Activated naive CD4-positive, alpha-beta T cell treated with anti-CD3 and anti-CD28 coated beads, Interleukin-2, amount 10 ng/mL, durations not matched to agents 7 days and 5 days (primary cell): ENCODE results near the gene UBE3D.

Experiments used
- CTCF ChIA-PET: fragments of 350-600 bp; sonication (Branson Sonifier 250); formaldehyde crosslinking; loops from one replicate; lab custom pipeline; 2021; ENCODE audit warnings: antibody characterized with exemption; lab: Charles Lee
- DNase-seq: peaks from one replicate; pipeline ENCODE4 v3.0.0-alpha.2; 2020
- H3K27ac Mint-ChIP-seq: one replicate; pipeline ENCODE4 v1.8.0; 2021; ENCODE audit warnings: mild to moderate bottlenecking, moderate library complexity, mixed read lengths
- H3K27me3 Mint-ChIP-seq: one replicate; pipeline ENCODE4 v1.8.0; 2021; ENCODE audit warnings: mild to moderate bottlenecking, mixed read lengths
- H3K36me3 Mint-ChIP-seq: one replicate; pipeline ENCODE4 v1.8.0; 2021; ENCODE audit warnings: mixed read lengths
- H3K4me1 Mint-ChIP-seq: one replicate; pipeline ENCODE4 v1.8.0; 2021; ENCODE audit warnings: mixed read lengths
- H3K4me3 Mint-ChIP-seq: one replicate; pipeline ENCODE4 v1.8.0; 2021; ENCODE audit warnings: mild to moderate bottlenecking, moderate library complexity, mixed read lengths
- H3K9me3 Mint-ChIP-seq: one replicate; pipeline ENCODE4 v1.8.0; 2021; ENCODE audit warnings: mixed read lengths

Gene UBE3D, protein sequence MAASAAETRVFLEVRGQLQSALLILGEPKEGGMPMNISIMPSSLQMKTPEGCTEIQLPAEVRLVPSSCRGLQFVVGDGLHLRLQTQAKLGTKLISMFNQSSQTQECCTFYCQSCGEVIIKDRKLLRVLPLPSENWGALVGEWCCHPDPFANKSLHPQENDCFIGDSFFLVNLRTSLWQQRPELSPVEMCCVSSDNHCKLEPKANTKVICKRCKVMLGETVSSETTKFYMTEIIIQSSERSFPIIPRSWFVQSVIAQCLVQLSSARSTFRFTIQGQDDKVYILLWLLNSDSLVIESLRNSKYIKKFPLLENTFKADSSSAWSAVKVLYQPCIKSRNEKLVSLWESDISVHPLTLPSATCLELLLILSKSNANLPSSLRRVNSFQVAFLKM

DNA sequence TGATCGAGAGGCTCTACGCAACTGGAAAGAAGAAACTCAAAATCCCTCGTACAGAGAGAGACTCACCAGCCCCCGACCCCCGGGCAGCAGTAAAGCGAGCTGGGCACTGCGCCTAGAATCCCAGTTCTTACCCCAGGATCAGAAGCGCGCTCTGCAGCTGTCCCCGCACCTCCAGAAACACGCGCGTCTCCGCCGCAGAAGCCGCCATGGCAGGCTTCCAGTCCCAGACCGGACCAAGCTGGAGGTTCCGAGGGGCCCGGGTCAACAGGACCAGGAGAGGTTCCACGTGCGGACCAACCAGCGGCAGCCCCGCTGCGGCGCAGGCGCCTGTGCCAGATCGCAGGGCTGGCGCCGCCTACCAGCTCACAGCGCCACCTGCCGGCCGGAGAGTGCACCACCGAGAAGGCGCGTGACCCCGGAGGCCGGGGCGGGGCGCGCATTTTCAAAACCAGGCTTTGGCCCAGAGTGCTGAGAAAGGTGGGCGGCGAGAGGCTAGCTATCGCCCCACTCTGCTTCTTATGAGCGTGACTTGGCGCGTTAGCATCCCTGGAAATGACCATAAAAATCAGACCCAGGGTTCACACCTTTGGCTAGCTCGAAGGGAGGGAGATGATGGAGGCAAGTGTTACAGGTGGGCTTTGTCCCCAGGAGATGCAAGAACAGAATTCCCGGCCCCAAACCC lies at the start of gene UBE3D:
TSS of gene UBE3D (minus strand) at position 331 of the 682 bp plus-strand sequence. CDS start at position 208, 123 bp downstream.
- Mint-ChIP-seq H3K27me3 (no peaks in the 10 kb centered on the region), H3K9me3 (no peaks in the 10 kb centered on the region), H3K4me1 (peaks cover 43% of the 10 kb centered on the region), H3K4me3 (peak within 1 kb of the TSS; percentile 85), H3K27ac (peak within 1 kb of the TSS; percentile 56), H3K36me3 (no peaks in the 10 kb centered on the region)
- peak; percentile 93 for DNase-seq
- CTCF ChIA-PET: interaction anchor here (0.6 to 6.9 kb wide), 26 partner anchors 8 to 1314 kb away, joined by 3 to 169 read pairs (median 3); partner anchors contain the start of genes CEP162, IBTK and PRSS35

DNA sequence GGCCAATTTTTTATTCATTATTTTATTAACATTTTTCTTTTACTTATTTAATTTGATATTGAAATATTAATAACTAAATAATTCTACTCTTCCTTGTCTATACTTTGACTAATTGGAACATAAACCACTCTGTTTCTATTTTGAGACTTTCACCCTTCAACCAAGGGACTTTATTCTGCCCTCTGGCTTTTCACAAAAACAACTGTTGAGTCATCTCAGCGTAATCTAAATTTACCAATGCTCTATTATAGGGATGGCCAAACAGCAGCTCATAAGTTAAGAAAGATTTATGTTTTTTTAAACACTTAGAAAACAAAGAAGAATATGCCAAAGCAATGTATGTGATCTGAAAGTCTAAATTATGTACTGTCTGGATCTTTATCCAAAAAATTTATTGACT lies 48.5 kb upstream of the UBE3D start:
- Mint-ChIP-seq H3K4me1 (no peaks in the 10 kb centered on the region), H3K9me3 (no peaks in the 10 kb centered on the region), H3K27me3 (no peaks in the 10 kb centered on the region), H3K36me3 (peaks cover 11% of the 10 kb centered on the region), H3K27ac (no peak overlapping the region), H3K4me3 (no peak overlapping the region)
- DNase-seq: no peak
- CTCF ChIA-PET: no interaction called here

DNA sequence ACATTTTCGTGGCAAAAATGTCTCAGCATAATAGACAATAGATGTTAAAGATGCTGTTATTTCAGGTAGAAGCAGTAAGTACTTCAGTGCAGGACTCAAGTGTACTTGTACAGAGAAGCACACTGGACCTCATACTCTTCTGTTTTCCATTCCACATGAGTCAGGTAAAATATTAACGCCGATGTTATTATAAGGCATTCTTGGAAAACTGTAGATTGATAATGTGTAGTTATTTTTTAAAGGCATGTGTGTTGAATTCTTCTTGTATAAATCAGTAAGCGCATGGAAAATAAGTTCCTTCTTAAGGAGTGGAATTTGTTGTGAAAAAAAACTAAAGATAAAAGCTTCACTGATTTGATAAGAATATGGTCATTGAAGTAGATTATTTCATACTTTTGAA lies 47.6 kb upstream of the UBE3D start:
- CTCF ChIA-PET: no interaction called here
- Mint-ChIP-seq H3K27ac (no peak overlapping the region), H3K4me3 (no peak overlapping the region), H3K36me3 (peaks cover 11% of the 10 kb centered on the region), H3K4me1 (no peaks in the 10 kb centered on the region), H3K9me3 (no peaks in the 10 kb centered on the region), H3K27me3 (no peaks in the 10 kb centered on the region)
- no peak for DNase-seq

DNA sequence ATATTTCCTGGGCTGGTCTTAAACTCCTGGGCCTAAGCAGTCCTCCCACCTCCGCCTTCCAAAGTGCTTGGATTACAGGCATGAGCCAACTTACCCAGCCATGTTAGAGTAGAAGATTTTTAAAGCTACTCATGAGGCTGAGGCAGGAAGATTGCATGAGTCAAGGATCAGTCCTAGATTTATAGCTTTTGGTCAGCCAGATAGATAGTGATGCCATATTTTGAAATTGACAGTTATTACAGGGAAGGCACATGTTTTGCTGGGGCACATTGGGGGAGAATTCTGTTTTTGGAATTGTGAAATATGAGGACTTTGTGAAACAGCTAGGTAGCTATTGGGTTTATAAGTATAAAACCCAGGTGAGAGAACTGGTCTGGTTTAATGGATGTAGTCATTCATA lies 42.7 kb upstream of the UBE3D start:
- CTCF ChIA-PET: no interaction called here
- no peak overlapping the region for H3K27ac Mint-ChIP-seq
- H3K27me3 Mint-ChIP-seq: no peaks in the 10 kb centered on the region
- H3K4me3 Mint-ChIP-seq: no peak overlapping the region
- DNase-seq: no peak
- peaks cover 2% of the 10 kb centered on the region for H3K9me3 Mint-ChIP-seq
- H3K4me1 Mint-ChIP-seq: no peaks in the 10 kb centered on the region
- peaks cover 26% of the 10 kb centered on the region for H3K36me3 Mint-ChIP-seq

DNA sequence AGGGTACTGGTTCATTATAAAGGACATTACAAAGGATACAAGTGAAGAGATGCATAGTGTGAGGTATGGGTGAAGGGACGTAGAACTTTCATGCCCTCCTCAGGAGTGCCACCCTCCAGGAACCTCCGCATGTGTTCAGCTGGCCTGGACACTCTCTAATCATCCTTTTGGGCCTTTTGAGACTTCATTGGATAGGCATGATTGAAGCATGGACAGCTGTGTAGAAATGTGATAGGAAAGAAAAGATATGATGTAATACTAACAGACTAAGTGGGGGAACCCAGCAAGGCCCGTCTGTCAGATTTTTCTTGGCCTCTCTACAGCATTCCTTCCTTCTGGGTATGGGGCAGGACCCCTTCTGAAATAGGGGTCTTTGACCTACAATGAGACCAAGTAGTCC lies 32.9 kb upstream of the UBE3D start:
- H3K27ac Mint-ChIP-seq: no peak overlapping the region
- DNase-seq: no peak
- no peaks in the 10 kb centered on the region for H3K9me3 Mint-ChIP-seq
- H3K4me3 Mint-ChIP-seq: no peak overlapping the region
- no peaks in the 10 kb centered on the region for H3K4me1 Mint-ChIP-seq
- CTCF ChIA-PET: interaction anchor here (1.3 kb wide), 1 partner anchor 33 kb away, joined by 3 read pairs; the partner anchor contains the start of gene UBE3D
- no peaks in the 10 kb centered on the region for H3K27me3 Mint-ChIP-seq
- H3K36me3 Mint-ChIP-seq: peaks cover 18% of the 10 kb centered on the region

DNA sequence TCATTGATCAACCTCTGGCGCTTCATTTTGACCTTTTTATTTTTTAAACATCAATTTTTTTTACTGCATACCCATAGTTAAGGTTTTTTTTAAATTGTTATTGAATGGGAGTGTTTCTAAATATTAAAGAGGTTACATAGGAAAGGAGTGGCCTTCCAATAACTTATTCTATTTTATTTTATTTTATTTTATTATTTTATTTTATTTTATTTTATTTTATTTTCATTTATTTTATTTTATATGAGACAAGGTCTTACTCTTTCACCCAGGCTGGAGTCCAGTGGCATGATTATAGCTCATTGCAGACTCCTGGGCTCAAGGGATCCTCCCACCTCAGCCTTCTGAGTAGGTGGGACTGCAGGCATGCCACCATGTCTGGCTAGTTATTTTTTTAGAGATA lies 32.0 kb upstream of the UBE3D start:
- CTCF ChIA-PET: no interaction called here
- no peaks in the 10 kb centered on the region for H3K4me1 Mint-ChIP-seq
- no peak for DNase-seq
- no peak overlapping the region for H3K4me3 Mint-ChIP-seq
- peaks cover 11% of the 10 kb centered on the region for H3K36me3 Mint-ChIP-seq
- no peaks in the 10 kb centered on the region for H3K9me3 Mint-ChIP-seq
- no peak overlapping the region for H3K27ac Mint-ChIP-seq
- no peaks in the 10 kb centered on the region for H3K27me3 Mint-ChIP-seq

DNA sequence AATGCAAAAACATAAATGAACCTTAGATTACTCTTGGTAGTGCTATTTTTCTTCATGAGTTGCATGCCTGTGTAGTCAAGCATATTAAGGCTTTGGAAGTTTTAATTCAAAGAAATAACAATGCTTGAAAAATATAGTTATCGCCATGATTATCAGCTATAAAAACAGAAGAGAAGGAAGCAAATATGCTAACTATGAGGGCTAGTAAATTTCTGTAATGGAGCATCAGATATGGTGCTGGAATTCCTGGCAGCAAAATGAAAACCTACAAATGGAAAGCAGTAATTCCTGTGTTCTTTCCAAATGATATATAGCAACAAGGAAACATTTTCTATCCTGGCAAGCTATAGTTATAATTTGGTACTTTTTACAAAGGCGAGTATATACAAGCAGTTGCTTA lies 31.6 kb upstream of the UBE3D start:
- Mint-ChIP-seq H3K27me3 (no peaks in the 10 kb centered on the region), H3K36me3 (peaks cover 10% of the 10 kb centered on the region), H3K9me3 (no peaks in the 10 kb centered on the region), H3K4me1 (no peaks in the 10 kb centered on the region), H3K4me3 (no peak overlapping the region), H3K27ac (no peak overlapping the region)
- DNase-seq: no peak
- CTCF ChIA-PET: no interaction called here

DNA sequence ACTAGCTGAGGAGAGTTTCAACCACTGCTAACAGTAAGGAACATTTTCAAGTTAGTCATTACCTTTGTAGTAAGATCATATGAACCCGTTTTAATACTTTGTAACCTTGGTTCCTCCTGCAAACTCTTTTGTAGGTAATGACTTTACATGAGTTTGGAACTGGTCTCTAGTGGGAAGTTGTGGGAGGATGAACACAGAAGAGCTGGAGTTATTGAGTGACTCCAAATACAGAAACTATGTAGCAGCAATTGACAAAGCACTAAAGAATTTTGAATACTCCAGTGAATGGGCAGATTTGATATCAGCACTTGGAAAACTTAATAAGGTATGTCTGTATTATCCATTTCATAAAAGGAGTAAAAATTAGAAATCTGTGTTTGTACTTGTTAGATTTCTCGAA lies 31.1 kb upstream of the UBE3D start:
- Mint-ChIP-seq H3K27me3 (no peaks in the 10 kb centered on the region), H3K27ac (no peak overlapping the region), H3K9me3 (no peaks in the 10 kb centered on the region), H3K4me1 (no peaks in the 10 kb centered on the region), H3K4me3 (no peak overlapping the region), H3K36me3 (peaks cover 5% of the 10 kb centered on the region)
- CTCF ChIA-PET: no interaction called here
- DNase-seq: no peak

DNA sequence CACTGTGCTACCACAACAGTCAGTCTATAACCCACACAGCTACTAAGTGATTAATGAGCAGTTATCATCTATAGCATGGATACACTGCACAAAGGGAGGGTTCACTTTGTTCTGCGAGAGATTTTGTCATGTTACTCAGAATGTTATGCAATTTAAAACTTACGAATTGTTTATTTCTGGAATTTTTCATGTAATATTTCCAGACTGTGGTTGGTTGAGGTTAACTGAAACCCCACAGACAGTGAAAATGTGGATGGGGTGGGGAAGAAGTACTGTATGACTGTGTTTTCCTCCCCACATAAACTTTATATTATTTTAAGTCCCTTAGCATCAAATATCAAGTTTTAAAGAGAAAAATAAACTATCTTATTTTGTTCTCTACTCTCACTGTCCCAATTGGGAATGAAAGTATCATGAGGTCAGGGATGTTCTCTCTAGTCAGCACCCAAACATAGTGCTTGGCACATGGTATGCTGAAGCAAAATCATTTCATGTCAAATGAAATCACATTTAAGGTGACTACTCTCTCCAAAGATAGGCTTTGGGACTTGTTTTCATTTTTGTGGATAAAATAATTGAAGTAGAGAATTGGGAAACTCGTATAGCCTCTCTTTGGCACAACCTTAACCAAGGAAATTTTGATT lies 27.2 kb upstream of the UBE3D start:
- Mint-ChIP-seq H3K4me1 (no peaks in the 10 kb centered on the region), H3K27ac (no peak overlapping the region), H3K9me3 (no peaks in the 10 kb centered on the region), H3K27me3 (no peaks in the 10 kb centered on the region), H3K4me3 (no peak overlapping the region), H3K36me3 (no peaks in the 10 kb centered on the region)
- CTCF ChIA-PET: no interaction called here
- no peak for DNase-seq

DNA sequence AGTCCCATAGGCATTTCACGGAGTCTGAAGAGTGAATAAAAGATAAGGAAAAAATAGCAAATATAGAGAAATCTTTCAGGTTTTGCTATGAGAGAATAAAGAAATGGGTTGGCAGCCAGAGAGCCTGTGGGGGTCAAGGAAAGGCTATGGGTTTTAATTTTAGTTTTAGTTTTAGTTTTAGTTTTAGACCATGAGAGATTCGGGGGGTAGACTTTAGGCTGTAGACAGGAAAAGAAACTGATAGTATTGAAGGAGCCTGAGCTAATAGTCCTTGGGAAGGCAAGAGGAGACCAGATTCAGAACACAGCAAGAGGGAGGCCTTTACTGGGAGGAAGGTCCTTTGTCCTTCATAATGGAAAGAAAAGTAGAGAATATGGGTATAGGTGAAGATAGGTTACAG lies 21.1 kb upstream of the UBE3D start:
- no peak for DNase-seq
- no peaks in the 10 kb centered on the region for H3K27me3 Mint-ChIP-seq
- CTCF ChIA-PET: no interaction called here
- peaks cover 13% of the 10 kb centered on the region for H3K4me1 Mint-ChIP-seq
- peaks cover 7% of the 10 kb centered on the region for H3K36me3 Mint-ChIP-seq
- peaks cover 5% of the 10 kb centered on the region for H3K9me3 Mint-ChIP-seq
- H3K4me3 Mint-ChIP-seq: no peak overlapping the region
- H3K27ac Mint-ChIP-seq: peak overlapping the region; percentile 49

DNA sequence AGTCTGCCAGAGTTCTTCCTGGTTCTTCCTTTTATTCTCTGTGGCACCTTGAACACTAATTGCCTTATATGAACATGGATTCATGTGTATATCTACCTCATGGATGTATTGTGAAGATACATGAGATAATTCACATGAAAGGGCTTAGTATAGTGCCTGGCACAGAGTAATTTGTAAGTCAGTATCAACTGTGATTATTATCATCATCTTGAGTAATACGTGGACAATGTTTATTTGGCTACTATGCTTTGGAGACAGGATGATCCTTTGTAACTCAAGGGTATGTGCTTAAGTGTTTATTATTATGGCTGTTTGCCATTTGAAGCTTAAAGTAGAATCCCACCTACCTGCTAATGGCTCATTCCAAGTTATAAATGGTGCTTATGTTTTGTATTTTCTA lies 17.8 kb upstream of the UBE3D start:
- CTCF ChIA-PET: interaction anchor here (0.6 kb wide), 1 partner anchor 16 kb away, joined by 3 read pairs; the partner anchor contains the start of gene DOP1A
- Mint-ChIP-seq H3K4me1 (peaks cover 13% of the 10 kb centered on the region), H3K4me3 (no peak overlapping the region)

DNA sequence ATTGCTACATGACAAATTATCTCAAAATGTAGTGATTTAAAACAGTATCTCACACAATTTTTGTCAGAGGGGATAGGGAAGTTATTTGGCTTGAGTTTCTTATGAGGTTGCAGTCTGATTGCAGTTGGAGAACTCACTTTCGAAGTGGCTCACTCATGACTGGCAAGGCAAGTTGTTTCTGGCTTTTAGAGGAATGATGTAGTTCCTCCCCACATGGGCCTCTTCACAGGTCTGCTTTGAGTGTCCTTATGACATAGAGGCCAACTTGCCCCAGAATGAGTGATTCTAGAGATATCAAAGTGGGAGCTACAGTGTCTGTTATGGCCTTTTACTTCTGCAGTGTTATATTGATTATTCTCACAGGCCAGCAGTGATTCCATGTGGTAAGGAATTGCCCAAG lies 8.0 kb upstream of the UBE3D start:
- CTCF ChIA-PET: interaction anchor here (0.7 to 1.3 kb wide), 2 partner anchors 70 to 148 kb away, joined by 3 read pairs; no protein-coding TSS in a partner anchor

More for the DNA sequence above, 17.8 kb upstream of the UBE3D start:
- H3K27me3 Mint-ChIP-seq: no peaks in the 10 kb centered on the region
- no peak overlapping the region for H3K27ac Mint-ChIP-seq
- DNase-seq: no peak
- peaks cover 7% of the 10 kb centered on the region for H3K36me3 Mint-ChIP-seq
- peaks cover 5% of the 10 kb centered on the region for H3K9me3 Mint-ChIP-seq

DNA sequence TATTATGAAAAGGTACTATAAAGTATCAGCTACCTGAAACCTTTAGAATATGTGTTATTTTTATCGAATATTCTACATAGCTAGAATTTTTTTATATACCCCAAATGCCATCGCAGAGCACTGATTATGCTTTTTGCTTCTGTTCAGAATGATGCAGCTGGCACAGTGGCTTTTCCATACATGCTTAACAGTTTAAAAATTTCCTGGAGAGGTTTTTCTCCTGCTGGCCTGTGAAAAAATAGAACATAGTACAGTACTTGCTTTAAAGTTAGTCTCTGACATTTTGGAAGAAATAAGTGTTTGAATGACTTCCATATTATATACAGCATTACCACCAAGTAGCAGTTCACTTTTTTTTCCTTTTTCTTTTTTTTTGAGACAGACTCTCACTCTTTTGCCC lies 7.1 kb upstream of the UBE3D start:
- Mint-ChIP-seq H3K4me3 (no peak overlapping the region), H3K27me3 (no peaks in the 10 kb centered on the region), H3K4me1 (peaks cover 21% of the 10 kb centered on the region), H3K27ac (no peak overlapping the region), H3K36me3 (no peaks in the 10 kb centered on the region), H3K9me3 (no peaks in the 10 kb centered on the region)
- CTCF ChIA-PET: interaction anchor here (1.1 to 1.3 kb wide), 2 partner anchors 71 to 142 kb away, joined by 3 read pairs; no protein-coding TSS in a partner anchor
- no peak for DNase-seq

More for the DNA sequence above, 8.0 kb upstream of the UBE3D start:
- peaks cover 15% of the 10 kb centered on the region for H3K4me1 Mint-ChIP-seq
- no peaks in the 10 kb centered on the region for H3K36me3 Mint-ChIP-seq
- no peak overlapping the region for H3K27ac Mint-ChIP-seq
- no peak overlapping the region for H3K4me3 Mint-ChIP-seq
- H3K9me3 Mint-ChIP-seq: no peaks in the 10 kb centered on the region
- no peak for DNase-seq
- H3K27me3 Mint-ChIP-seq: no peaks in the 10 kb centered on the region

DNA sequence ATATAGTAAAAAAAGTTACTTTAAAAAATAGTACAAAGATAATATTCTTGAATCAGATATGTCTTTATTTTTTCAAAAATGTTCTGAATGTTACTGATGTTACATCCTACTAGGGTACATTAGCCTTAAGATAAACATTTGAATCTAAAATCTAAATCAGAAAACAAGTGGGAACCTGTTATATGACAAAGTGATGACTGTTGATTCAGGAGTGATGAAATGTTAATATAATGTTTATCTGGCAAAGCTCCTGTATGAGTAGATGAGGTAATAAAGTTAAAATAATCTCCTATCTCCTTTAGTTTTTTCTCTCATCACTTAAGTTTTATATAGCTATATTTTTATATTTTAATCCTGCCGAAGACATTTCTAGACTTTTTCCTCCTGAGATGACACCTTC lies 6.1 kb upstream of the UBE3D start:
- CTCF ChIA-PET: interaction anchor here (0.7 to 1.1 kb wide), 2 partner anchors 103 to 143 kb away, joined by 3 read pairs; no protein-coding TSS in a partner anchor
- H3K27me3 Mint-ChIP-seq: no peaks in the 10 kb centered on the region
- no peaks in the 10 kb centered on the region for H3K9me3 Mint-ChIP-seq
- no peak overlapping the region for H3K27ac Mint-ChIP-seq
- peaks cover 25% of the 10 kb centered on the region for H3K4me1 Mint-ChIP-seq
- DNase-seq: no peak
- H3K4me3 Mint-ChIP-seq: no peak overlapping the region
- no peaks in the 10 kb centered on the region for H3K36me3 Mint-ChIP-seq
